ENCODE data around the gene TNRC6A. TPM values are rescaled to one million over a fixed set of nuclear protein-coding genes. Genes with fewer than 3 reads are reported as not detected.

TNRC6A gene
- total RNA-seq, 1 experiment from 2014 or later: 84.8 TPM

DNA sequence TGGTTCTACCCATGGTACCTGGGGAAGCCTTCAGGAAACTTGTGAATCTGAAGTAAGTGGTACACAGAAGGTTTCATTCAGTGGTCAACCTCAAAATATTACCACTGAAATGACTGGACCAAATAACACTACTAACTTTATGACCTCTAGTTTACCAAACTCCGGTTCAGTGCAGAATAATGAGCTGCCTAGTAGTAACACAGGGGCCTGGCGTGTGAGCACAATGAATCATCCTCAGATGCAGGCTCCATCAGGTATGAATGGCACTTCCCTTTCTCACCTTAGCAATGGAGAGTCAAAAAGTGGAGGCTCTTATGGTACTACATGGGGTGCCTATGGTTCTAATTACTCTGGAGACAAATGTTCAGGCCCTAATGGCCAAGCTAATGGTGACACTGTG, 60.4 kb downstream of the TNRC6A start:
- H4K20me1 ChIP-seq (ENCODE audit: insufficient read depth): peaks cover 6% of the 10 kb centered on the region; the same call in 1 of the 2 replicates
- peaks cover 34% of the 10 kb centered on the region for H3K36me3 ChIP-seq (ENCODE audit: low read depth)
- no peak overlapping the region for H2AFZ ChIP-seq
- intact Hi-C loops (cut with micrococcal nuclease; ENCODE audit: unreplicated experiment): no loop called here
- BruUV-seq (replicated peaks): no TSS peak
- POLR2A ChIA-PET (ENCODE audit: unreplicated experiment): no interaction called here
- H3K27ac ChIP-seq: no peak overlapping the region
- H3K79me2 ChIP-seq (ENCODE audit: low read depth): 0 out of 2 replicates have a peak, but pooled peaks cover 6% of the 10 kb centered on the region
- H3K4me2 ChIP-seq: no peak overlapping the region
- H3K9me2 ChIP-seq (ENCODE audit: insufficient read depth): no peaks in the 10 kb centered on the region
- peaks cover 23% of the 10 kb centered on the region; the same call in 1 of the 2 replicates for H3F3A ChIP-seq (ENCODE audit: insufficient read depth, low read depth)
- CTCF ChIA-PET: no interaction called here
- no peaks in the 10 kb centered on the region for H3K27me3 ChIP-seq (ENCODE audit: insufficient read depth, low read depth)
- H3K4me3 ChIP-seq: no peak overlapping the region
- H3K9me3 ChIP-seq (ENCODE audit: insufficient read depth, low read depth): no peaks in the 10 kb centered on the region
- H3K4me1 ChIP-seq (replicated peaks; ENCODE audit: insufficient read depth): no peaks in the 10 kb centered on the region
- DNase-seq: no peak
- TF ChIP-seq, protein P1, sequence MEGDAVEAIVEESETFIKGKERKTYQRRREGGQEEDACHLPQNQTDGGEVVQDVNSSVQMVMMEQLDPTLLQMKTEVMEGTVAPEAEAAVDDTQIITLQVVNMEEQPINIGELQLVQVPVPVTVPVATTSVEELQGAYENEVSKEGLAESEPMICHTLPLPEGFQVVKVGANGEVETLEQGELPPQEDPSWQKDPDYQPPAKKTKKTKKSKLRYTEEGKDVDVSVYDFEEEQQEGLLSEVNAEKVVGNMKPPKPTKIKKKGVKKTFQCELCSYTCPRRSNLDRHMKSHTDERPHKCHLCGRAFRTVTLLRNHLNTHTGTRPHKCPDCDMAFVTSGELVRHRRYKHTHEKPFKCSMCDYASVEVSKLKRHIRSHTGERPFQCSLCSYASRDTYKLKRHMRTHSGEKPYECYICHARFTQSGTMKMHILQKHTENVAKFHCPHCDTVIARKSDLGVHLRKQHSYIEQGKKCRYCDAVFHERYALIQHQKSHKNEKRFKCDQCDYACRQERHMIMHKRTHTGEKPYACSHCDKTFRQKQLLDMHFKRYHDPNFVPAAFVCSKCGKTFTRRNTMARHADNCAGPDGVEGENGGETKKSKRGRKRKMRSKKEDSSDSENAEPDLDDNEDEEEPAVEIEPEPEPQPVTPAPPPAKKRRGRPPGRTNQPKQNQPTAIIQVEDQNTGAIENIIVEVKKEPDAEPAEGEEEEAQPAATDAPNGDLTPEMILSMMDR (conservative IDR thresholded peaks at IDR 0.05): no peak
- no peak for TF ChIP-seq EZH2 (IDR thresholded peaks at IDR 0.05; ENCODE audit: low read depth)

DNA sequence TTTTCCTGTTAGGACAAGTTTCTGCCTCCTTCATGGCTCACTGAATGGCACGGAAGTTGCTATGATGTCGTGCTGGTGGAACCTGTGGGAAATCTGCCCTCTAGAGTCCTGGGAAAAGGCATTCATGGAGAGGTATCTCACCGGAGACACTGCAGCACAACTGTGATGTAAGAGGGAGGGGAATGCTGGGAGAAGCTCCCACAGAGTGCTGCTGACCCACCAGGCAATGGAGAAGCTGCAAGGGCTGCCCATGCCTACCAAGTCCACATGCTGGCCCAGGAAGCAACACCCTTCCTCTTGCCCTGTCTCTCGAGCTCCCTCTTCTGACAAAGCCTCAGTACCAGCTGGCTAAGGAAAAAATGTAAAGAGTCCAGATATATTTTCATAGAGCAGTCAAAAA, 71.1 kb downstream of the TNRC6A start:
- Histone ChIP-seq H4K20me1 (ENCODE audit: insufficient read depth) (no peaks in the 10 kb centered on the region; the same call in none of the 2 replicates), H3K27me3 (ENCODE audit: insufficient read depth, low read depth) (no peaks in the 10 kb centered on the region), H3K36me3 (ENCODE audit: low read depth) (peaks cover 60% of the 10 kb centered on the region), H3K9me2 (ENCODE audit: insufficient read depth) (no peaks in the 10 kb centered on the region), H3K4me1 (replicated peaks; ENCODE audit: insufficient read depth) (no peaks in the 10 kb centered on the region), H3K4me3 (no peak overlapping the region), H3K27ac (no peak overlapping the region), H2AFZ (no peak overlapping the region), H3K79me2 (ENCODE audit: low read depth) (no peaks in the 10 kb centered on the region), H3K4me2 (no peak overlapping the region), H3F3A (ENCODE audit: insufficient read depth, low read depth) (peaks cover 36% of the 10 kb centered on the region; the same call in 1 of the 2 replicates), H3K9me3 (ENCODE audit: insufficient read depth, low read depth) (no peaks in the 10 kb centered on the region)
- TF ChIP-seq EZH2 (IDR thresholded peaks at IDR 0.05; ENCODE audit: low read depth): no peak
- TF ChIP-seq, protein P1 (conservative IDR thresholded peaks at IDR 0.05): peak; percentile 65
- ChIA-PET CTCF (interaction anchor here (0.9 kb wide), 2 partner anchors 220 to 233 kb away, joined by 3 to 8 read pairs; no protein-coding TSS in a partner anchor), POLR2A (ENCODE audit: unreplicated experiment) (interaction anchor here (0.5 kb wide), 1 partner anchor 241 kb away, joined by 10 read pairs; no protein-coding TSS in a partner anchor)
- intact Hi-C loops (cut with micrococcal nuclease; ENCODE audit: unreplicated experiment): loop anchor here (1.0 to 5.0 kb wide), 2 partner anchors 220 to 233 kb away; no protein-coding TSS in a partner anchor
- BruUV-seq (replicated peaks): no TSS peak
- DNase-seq: peak in 1 of 2 experiments; percentile 26

DNA sequence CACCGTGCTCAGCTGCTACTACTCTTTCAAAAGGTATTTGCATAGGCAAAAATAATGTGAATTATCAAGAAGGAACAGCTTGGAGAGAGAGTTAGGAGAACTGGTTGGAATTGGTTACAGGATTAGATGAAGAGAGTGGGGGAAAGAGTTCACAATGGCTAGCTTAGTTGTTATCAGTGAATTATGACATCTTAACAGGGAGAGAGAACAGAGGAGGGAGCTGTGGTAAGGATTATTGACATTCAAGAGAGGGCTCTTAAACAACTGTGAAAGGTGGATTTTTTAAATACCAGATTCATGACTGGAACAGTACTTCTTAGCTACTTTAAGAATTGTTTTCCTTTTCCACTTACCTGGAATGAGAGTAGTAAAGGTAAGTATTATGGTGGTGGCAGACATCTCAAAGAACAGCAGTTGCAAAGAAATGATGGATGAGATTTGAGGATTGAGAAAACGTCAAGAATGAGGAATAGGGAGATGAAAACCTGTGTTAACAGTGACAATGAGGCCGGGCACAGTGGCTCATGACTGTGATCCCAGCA, 72.4 kb downstream of the TNRC6A start:
- Histone ChIP-seq H3K9me3 (ENCODE audit: insufficient read depth, low read depth) (no peaks in the 10 kb centered on the region), H3K4me1 (replicated peaks; ENCODE audit: insufficient read depth) (no peaks in the 10 kb centered on the region), H4K20me1 (ENCODE audit: insufficient read depth) (no peaks in the 10 kb centered on the region; the same call in none of the 2 replicates), H3K79me2 (ENCODE audit: low read depth) (no peaks in the 10 kb centered on the region), H3K27ac (no peak overlapping the region), H3K9me2 (ENCODE audit: insufficient read depth) (no peaks in the 10 kb centered on the region), H3K4me2 (no peak overlapping the region), H2AFZ (no peak overlapping the region), H3K27me3 (ENCODE audit: insufficient read depth, low read depth) (no peaks in the 10 kb centered on the region), H3K36me3 (ENCODE audit: low read depth) (peaks cover 71% of the 10 kb centered on the region), H3F3A (ENCODE audit: insufficient read depth, low read depth) (peaks cover 36% of the 10 kb centered on the region; the same call in 1 of the 2 replicates), H3K4me3 (no peak overlapping the region)
- intact Hi-C loops (cut with micrococcal nuclease; ENCODE audit: unreplicated experiment): loop anchor here (5.0 kb wide), 1 partner anchor 235 kb away; no protein-coding TSS in a partner anchor
- DNase-seq: no peak
- no TSS peak for BruUV-seq (replicated peaks)
- ChIA-PET POLR2A (ENCODE audit: unreplicated experiment) (no interaction called here), CTCF (no interaction called here)
- TF ChIP-seq, protein P1 (conservative IDR thresholded peaks at IDR 0.05): no peak
- TF ChIP-seq EZH2 (IDR thresholded peaks at IDR 0.05; ENCODE audit: low read depth): no peak
